ENCODE results near the gene TMBIM4.

DNA sequence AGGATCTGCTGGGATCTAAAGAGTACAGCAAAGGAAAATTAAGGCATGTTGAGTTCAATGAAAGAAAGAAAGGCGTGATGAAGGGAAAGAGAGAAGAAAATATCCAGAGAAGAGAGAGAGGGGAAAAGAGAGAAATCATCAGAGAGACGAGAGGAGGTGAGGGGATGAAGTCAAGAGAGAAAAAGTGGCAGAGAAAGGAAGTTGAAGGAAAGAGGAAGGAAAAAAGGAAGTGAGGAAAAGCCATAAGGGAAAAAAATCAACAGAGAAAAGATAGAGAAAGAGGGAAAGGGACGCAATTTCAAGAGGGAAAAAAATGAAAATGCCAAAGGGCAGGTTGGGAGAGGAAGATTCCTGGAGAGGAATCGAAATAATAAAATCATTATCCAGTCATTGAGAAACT lies 79.6 kb downstream of the TMBIM4 start:
- TF ChIP-seq, protein P1, sequence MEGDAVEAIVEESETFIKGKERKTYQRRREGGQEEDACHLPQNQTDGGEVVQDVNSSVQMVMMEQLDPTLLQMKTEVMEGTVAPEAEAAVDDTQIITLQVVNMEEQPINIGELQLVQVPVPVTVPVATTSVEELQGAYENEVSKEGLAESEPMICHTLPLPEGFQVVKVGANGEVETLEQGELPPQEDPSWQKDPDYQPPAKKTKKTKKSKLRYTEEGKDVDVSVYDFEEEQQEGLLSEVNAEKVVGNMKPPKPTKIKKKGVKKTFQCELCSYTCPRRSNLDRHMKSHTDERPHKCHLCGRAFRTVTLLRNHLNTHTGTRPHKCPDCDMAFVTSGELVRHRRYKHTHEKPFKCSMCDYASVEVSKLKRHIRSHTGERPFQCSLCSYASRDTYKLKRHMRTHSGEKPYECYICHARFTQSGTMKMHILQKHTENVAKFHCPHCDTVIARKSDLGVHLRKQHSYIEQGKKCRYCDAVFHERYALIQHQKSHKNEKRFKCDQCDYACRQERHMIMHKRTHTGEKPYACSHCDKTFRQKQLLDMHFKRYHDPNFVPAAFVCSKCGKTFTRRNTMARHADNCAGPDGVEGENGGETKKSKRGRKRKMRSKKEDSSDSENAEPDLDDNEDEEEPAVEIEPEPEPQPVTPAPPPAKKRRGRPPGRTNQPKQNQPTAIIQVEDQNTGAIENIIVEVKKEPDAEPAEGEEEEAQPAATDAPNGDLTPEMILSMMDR (IDR thresholded peaks at IDR 0.05) = no peak
- TF ChIP-seq POLR2A (IDR thresholded peaks at IDR 0.05) = no peak

Measured in lower leg skin (tissue), 3 donors.